Liver (tissue), 3 donors: ENCODE results near the gene HAND2.

Experiments used
- CTCF ChIP-seq: fragments of 150-350 bp; IDR thresholded peaks from 2 replicates; pipeline ENCODE4 v1.5.1; 2017; ENCODE audit warnings: improper control_type of control experiment, low read depth, low read length; ENCODE audit not compliant: missing input control
- EGR1 ChIP-seq, 2 donors: IDR thresholded peaks; 2 replicates each; pipeline ENCODE4 v1.6.1; 2016 to 2018; ENCODE audit warnings: antibody characterized with exemption in 2 of 2, low read depth in 2 of 2
- GABPA ChIP-seq, 2 donors: IDR thresholded peaks in 1 of 2; conservative IDR thresholded peaks in 1 of 2; 2 replicates each; pipeline ENCODE4 v1.6.1; 2016; ENCODE audit warnings: antibody characterized with exemption in 2 of 2, mild to moderate bottlenecking in 1 of 2, moderate library complexity in 1 of 2
- JUND ChIP-seq, 2 donors: IDR thresholded peaks; 2 replicates each; pipeline ENCODE4 v1.6.1; 2016; ENCODE audit warnings: antibody characterized with exemption in 2 of 2
- RAD21 ChIP-seq, 2 donors: IDR thresholded peaks; 2 replicates each; pipeline ENCODE4 v1.6.1; 2016; ENCODE audit warnings: antibody characterized with exemption in 2 of 2, mild to moderate bottlenecking in 2 of 2
- REST ChIP-seq: IDR thresholded peaks from 2 replicates; pipeline ENCODE4 v1.6.1; 2016; ENCODE audit warnings: antibody characterized with exemption, mild to moderate bottlenecking
- SP1 ChIP-seq: IDR thresholded peaks from 2 replicates; pipeline ENCODE4 v1.6.1; 2018; ENCODE audit warnings: antibody characterized with exemption, mild to moderate bottlenecking
- TAF1 ChIP-seq: conservative IDR thresholded peaks from 2 replicates; pipeline ENCODE4 v1.6.1; 2016; ENCODE audit warnings: antibody characterized with exemption, mild to moderate bottlenecking
- YY1 ChIP-seq: IDR thresholded peaks from 2 replicates; pipeline ENCODE4 v1.6.1; 2016; ENCODE audit warnings: antibody characterized with exemption, mild to moderate bottlenecking
- donor health status: healthy.
- donor health status: healthy.

- TF ChIP-seq CTCF = no peak
- TF ChIP-seq JUND (IDR thresholded peaks at IDR 0.05) = no peak
- no peak for TF ChIP-seq YY1
- TF ChIP-seq SP1 = no peak
- no peak for TF ChIP-seq GABPA (IDR thresholded peaks at IDR 0.05 in 1 of 2, conservative IDR thresholded peaks at IDR 0.05 in 1 of 2)
- TF ChIP-seq REST = no peak
- TF ChIP-seq EGR1 (IDR thresholded peaks at IDR 0.05; ENCODE audit: low read depth in 2 of 2) = no peak
- TF ChIP-seq RAD21 (IDR thresholded peaks at IDR 0.05) = no peak
- no peak for TF ChIP-seq TAF1
Measured at GRCh38 chr4:173535957-173536356, 5.9 kb upstream of the HAND2 start.
